Measurements from ENCODE around the gene MECR.

The MECR gene

GRCh38 chr1:29260531-29260930 is 29.8 kb upstream of the MECR start:
- TF ChIP-seq, protein P1, sequence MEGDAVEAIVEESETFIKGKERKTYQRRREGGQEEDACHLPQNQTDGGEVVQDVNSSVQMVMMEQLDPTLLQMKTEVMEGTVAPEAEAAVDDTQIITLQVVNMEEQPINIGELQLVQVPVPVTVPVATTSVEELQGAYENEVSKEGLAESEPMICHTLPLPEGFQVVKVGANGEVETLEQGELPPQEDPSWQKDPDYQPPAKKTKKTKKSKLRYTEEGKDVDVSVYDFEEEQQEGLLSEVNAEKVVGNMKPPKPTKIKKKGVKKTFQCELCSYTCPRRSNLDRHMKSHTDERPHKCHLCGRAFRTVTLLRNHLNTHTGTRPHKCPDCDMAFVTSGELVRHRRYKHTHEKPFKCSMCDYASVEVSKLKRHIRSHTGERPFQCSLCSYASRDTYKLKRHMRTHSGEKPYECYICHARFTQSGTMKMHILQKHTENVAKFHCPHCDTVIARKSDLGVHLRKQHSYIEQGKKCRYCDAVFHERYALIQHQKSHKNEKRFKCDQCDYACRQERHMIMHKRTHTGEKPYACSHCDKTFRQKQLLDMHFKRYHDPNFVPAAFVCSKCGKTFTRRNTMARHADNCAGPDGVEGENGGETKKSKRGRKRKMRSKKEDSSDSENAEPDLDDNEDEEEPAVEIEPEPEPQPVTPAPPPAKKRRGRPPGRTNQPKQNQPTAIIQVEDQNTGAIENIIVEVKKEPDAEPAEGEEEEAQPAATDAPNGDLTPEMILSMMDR (IDR thresholded peaks at IDR 0.05; ENCODE audit: low read length, missing control alignments), result no peak
- DNase-seq (ENCODE audit: low read depth), result no peak
- H3K4me3 ChIP-seq (replicated peaks; ENCODE audit: low read depth, low read length), result peak overlapping the region; percentile 48

- no peak for DNase-seq (ENCODE audit: low read depth)
- TF ChIP-seq, protein P1 (IDR thresholded peaks at IDR 0.05; ENCODE audit: low read length, missing control alignments), result no peak
- peak overlapping the region; percentile 48 for H3K4me3 ChIP-seq (replicated peaks; ENCODE audit: low read depth, low read length)
Measured at GRCh38 chr1:29259802-29260441, 29.2 kb upstream of the MECR start.

DNA sequence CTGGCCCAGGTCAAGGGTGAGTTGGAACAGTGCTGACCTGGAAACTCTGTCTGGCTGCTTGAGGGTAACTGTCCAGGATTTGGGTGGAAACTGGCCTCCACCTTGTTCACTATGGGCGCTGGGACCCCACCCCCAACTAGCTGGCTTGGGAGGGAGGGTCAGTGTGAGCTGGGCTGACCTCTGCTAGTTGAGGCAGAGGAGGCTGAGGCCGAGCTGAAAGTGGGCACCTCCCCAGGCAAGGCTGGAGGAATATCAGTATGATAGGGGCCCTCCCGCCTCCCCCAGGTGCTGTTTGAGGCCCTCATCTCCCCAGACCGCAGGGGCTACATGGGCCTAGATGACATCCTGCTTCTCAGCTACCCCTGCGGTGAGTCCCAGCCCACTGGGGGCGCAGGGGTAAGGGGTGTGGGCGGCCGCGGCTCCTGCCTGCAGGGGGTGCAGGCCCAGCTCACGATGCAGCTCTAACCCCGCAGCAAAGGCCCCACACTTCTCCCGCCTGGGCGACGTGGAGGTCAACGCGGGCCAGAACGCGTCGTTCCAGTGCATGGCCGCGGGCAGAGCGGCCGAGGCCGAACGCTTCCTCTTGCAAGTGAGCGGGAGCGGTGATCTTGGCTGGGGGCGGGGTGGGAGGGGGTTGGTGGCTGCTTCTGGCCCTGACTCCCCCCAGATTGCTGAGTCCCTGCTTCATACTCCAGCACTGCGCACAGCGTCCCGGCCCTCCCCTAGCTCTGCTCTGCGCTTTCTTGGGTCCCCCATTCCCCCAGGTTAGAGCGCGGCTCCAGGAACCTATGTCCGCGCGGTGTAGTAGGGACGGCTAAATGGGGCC is 28.5 kb upstream of the MECR start:
- TF ChIP-seq, protein P1 (IDR thresholded peaks at IDR 0.05; ENCODE audit: low read length, missing control alignments), result no peak
- no peak for DNase-seq (ENCODE audit: low read depth)
- H3K4me3 ChIP-seq (replicated peaks; ENCODE audit: low read depth, low read length), result peak overlapping the region; percentile 48

- no peak for DNase-seq (ENCODE audit: low read depth)
- H3K4me3 ChIP-seq (replicated peaks; ENCODE audit: low read depth, low read length), result no peak overlapping the region
Measured at GRCh38 chr1:29258189-29258975, 27.6 kb upstream of the MECR start.

DNA sequence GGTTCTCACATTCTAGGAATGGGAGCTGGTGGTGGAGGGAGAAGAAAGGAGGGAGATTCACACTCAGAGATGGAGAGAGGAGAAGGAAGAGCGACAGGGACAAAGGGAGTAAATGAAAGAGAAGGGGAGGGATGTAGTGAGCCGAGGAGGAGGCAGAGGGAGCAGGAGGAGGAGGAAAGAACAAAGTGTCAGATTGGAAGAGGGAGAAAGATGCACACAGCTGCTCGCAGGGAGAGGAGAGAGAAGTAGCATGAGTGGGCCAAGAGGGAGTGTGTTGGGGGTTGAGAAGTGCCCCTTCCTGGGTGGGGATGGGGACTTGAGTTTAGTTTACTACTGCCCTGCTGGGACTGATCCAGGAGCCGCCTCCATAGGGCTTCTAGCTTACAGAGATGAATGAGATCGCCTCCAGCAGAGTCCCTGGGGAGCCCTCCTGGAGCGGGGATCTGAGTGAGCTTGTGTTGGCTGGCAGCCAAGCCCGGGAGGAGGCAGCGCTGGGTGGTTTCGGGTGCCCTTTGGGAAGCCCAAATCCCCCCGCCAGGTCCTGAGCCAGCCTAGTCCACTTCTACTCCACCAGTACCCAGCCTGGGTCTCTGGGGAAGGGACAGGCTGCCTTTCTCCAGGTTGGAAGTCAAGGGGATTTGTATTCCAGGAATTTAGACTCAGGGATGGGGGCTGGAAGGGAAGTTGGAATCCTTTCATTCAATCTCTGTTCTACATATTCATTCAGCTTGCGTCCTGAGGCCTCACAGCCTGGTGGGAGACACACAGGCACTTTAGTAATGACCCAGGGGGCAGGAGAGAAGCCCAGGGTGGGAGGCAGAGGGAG is 26.5 kb upstream of the MECR start:
- DNase-seq (ENCODE audit: low read depth), result peak; percentile 53
- H3K4me3 ChIP-seq (replicated peaks; ENCODE audit: low read depth, low read length), result no peak overlapping the region

More at GRCh38 chr1:29258189-29258975, 27.6 kb upstream of the MECR start:
- TF ChIP-seq, protein P1 (IDR thresholded peaks at IDR 0.05; ENCODE audit: low read length, missing control alignments), result no peak

More for the DNA sequence above, 26.5 kb upstream of the MECR start:
- TF ChIP-seq, protein P1 (IDR thresholded peaks at IDR 0.05; ENCODE audit: low read length, missing control alignments), result no peak
